GM10266 (cell line): ENCODE measurements around the gene COL15A1.

Experiments
- DNase-seq: peaks from one replicate; pipeline ENCODE4 v3.0.0; 2012; ENCODE audit errors: extremely low spot score
- CTCF ChIP-seq: IDR thresholded peaks from 2 replicates; pipeline ENCODE4 v1.5.1; 2012; ENCODE audit warnings: mild to moderate bottlenecking, low read depth; ENCODE audit not compliant: control insufficient read depth, insufficient read depth; ENCODE audit errors: missing control alignments

The COL15A1 gene

GRCh38 chr9:99071313-99072039 is 127.8 kb downstream of the COL15A1 start:
- no peak for DNase-seq
- no peak for TF ChIP-seq CTCF

GRCh38 chr9:99072040-99072394 is 128.3 kb downstream of the COL15A1 start:
- DNase-seq: no peak
- TF ChIP-seq CTCF: no peak

- no peak for TF ChIP-seq CTCF
These were observed 129.6 kb downstream of the COL15A1 start for GRCh38 chr9:99073347-99073746.

GRCh38 chr9:99073985-99074901 is 130.5 kb downstream of the COL15A1 start:
- no peak for TF ChIP-seq CTCF

More at GRCh38 chr9:99073347-99073746, 129.6 kb downstream of the COL15A1 start:
- no peak for DNase-seq

GRCh38 chr9:99074902-99075245 is 131.2 kb downstream of the COL15A1 start:
- no peak for DNase-seq
- TF ChIP-seq CTCF: no peak

More at GRCh38 chr9:99073985-99074901, 130.5 kb downstream of the COL15A1 start:
- no peak for DNase-seq

GRCh38 chr9:99075246-99075912 is 131.7 kb downstream of the COL15A1 start:
- TF ChIP-seq CTCF: no peak
- no peak for DNase-seq
